LNCaP clone FGC (cell line): ENCODE measurements around the gene APOBEC3F.

Experiments used
- DNase-seq: peaks from one replicate; pipeline ENCODE4 v3.0.0-alpha.2; 2011; ENCODE audit warnings: low read depth
- H3K4me3 ChIP-seq: 2 replicates; pipeline ENCODE4 v1.5.1; 2011; ENCODE audit warnings: mild to moderate bottlenecking, low read depth, low read length, control low read depth
- TF ChIP-seq, protein P1 (sequence below): IDR thresholded peaks from 2 replicates; pipeline ENCODE4 v1.5.1; 2012; ENCODE audit warnings: mild to moderate bottlenecking; ENCODE audit not compliant: control insufficient read depth, insufficient read depth; ENCODE audit errors: extremely low read depth

The APOBEC3F gene

DNA sequence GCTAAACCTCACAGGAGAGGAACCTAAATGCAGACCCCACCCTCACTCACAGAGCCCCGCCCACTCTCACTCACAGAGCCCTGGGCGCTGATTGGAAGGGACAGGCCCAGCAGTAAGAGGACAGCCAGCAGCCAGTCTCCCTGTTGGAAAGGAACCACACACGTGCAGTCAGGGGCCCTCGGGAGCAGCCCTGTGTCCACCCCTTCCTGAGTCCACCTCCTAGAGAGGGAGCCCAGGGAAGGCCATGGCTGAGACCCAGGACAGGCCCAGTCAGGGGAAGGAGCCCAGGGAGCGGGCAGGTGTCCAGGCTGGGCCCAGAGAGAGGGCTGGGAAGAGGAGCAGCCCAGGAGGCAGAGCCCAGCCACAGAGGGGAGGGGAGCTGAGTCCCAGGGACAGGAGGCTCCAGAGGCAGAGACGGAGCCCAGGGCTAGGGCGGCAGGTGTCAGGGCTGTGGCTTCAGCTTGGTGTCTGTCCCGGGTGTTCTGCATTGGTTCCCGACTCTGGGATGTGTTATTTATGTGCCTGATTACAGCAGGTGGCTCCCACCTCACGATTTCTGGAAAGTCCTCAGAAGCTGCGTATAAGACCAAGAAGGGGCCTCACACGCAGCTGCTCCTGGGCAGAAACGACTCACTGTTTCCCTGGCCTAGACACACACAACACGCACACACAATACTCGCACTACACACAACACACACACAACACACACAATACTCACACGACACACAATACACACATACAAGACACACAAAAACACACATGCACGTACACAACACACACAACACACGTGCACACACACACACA is 47.4 kb downstream of the APOBEC3F start:
- DNase-seq: no peak
- TF ChIP-seq, protein P1, sequence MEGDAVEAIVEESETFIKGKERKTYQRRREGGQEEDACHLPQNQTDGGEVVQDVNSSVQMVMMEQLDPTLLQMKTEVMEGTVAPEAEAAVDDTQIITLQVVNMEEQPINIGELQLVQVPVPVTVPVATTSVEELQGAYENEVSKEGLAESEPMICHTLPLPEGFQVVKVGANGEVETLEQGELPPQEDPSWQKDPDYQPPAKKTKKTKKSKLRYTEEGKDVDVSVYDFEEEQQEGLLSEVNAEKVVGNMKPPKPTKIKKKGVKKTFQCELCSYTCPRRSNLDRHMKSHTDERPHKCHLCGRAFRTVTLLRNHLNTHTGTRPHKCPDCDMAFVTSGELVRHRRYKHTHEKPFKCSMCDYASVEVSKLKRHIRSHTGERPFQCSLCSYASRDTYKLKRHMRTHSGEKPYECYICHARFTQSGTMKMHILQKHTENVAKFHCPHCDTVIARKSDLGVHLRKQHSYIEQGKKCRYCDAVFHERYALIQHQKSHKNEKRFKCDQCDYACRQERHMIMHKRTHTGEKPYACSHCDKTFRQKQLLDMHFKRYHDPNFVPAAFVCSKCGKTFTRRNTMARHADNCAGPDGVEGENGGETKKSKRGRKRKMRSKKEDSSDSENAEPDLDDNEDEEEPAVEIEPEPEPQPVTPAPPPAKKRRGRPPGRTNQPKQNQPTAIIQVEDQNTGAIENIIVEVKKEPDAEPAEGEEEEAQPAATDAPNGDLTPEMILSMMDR: no peak
- no peak overlapping the region for H3K4me3 ChIP-seq

DNA sequence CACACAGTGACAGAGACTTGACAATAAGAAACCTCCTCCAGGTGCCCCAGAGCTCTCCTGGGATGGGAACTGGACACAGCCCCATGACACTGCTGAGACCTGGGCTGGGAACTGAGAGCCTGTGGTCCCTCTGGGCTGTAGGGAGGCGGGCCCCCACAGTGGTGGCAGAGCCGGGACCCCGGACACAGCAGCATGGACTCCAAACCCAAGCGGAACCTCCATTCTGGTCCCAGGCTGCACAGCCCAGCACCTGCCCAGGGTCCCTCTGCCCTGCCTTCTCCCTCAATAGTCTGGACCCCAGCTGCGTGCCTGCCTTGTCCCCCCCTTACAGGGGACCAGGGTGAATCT is 48.0 kb downstream of the APOBEC3F start:
- no peak for DNase-seq
- TF ChIP-seq, protein P1: no peak
- no peak overlapping the region for H3K4me3 ChIP-seq

DNA sequence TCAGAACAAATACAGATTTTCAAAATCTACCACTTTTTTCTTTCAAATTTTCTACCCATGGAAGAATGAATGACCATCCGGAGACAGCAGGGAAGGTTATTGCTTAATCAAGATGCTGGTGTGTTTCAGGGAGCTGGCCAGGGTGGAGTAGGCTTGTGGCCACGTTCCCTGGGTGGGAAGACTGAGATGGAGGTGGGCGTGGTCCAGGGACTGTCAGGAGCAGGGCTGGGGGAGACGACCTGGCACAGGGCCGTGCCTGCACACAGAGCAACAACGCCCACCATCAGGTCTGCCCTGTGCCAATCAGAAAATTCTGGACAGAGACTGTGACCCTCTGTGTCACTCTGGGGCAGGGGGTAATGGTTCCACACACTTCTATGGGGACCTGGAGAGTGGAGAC is 49.3 kb downstream of the APOBEC3F start:
- TF ChIP-seq, protein P1: no peak
- no peak for DNase-seq
- H3K4me3 ChIP-seq: no peak overlapping the region

DNA sequence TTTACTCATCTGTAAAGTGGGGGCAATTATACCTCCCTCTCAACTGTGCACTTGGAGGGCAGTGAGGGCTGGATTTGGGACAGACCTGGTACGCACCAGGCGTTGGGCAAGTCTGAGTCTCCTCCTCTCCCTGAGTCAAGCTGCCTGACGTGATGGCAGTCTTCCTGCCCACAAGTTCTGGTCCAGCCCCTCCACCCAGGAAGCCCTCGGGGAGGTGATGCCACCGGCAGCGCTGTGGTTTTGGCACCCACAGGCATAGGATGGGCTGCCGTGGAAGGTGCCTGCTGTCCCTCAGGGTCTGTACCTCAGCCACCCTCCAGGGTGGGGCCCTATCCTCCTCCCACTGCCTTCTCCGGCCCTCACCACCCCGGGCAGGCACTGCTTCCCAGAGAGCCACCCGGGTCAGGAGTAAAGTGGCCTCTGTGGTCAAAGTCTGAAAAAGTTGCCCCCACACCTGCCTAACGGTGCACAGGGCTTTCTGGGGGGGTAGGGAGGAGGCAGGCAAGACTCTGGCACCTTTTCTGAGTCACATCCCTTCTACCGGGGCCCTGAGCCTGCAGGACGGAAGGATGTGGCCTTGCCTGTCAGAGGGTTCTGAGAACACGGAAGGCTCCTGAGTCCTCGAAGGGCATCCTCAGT is 49.9 kb downstream of the APOBEC3F start:
- no peak overlapping the region for H3K4me3 ChIP-seq
- no peak for DNase-seq
- TF ChIP-seq, protein P1: no peak

DNA sequence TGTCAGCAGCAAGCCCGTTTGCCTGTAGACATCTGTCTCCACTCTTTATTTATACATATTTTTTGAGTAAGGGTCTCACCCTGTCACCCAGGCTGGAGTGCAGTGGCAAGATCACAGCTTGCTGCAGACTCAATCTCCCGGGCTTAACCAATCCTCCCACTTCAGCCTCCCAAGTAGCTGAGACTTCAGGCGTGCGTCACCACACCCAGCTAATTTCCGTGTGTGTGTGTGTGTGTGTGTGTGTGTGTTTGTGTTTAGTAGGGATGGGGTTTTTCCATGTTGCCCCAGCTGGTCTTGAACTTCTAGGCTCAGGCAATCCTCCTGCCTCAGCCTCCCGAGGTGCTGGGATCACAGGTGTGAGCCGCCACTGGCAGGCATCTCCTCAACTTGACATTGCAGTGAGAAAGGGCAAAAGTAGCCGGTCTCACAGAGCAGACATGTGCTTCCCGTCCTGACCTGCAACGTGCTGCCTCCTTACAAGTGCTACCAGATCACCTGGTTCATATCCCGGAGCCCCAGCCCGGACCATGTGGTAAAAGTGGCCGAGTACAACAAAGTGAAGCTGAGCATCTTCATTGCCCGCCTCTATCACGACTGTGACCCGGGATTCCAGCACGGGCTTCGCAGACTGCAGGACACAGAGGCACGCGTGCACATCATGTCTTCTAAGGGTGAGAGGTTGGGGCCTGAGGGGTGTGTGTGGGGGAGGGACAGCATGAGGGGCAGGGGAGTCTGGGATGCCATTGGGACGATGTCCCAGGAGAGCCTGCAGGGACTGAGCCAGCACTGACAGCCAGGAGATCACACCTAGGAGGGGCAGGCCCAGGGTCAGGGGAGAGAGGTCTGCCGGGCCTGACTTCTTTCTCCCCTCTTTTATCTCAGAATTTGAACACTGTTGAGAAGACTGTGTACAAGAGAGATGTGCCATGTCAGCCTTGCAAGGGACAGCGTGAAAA is 50.7 kb downstream of the APOBEC3F start:
- H3K4me3 ChIP-seq: no peak overlapping the region
- TF ChIP-seq, protein P1: no peak
- no peak for DNase-seq

DNA sequence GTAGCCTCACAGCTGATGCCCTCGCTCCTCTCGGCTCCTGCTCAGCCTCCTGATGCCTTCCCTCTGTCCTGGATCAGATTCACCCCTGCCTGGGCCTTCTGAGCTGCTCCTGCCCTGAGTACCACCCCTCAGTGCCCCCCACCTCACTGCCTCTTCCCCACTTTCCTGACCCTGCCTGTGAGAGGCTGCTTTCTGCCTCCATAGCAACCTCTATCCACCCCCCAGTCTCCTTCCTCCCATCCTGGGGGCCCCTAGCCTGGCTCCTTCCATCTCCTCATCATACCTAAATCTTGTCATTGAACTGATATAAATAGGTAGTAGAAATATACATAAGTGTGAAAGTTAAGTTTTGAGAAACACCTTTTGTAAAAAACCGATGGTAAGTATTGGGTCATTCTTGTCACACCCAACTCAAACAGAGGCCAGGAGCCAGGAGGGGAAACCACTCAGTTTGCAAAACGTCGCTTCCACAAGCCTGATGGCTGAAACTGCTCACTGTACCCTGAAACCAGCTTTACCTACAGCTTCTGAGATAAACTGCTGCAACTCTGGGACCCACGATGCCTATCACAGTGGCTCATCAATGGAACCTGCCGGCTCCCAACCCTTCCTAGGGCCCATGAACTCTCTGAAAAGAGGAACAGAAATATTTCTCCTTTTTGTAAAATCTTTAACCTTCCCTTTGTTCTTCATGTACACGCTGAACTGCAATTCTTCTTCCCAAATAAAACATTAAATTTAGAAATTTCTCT is 51.6 kb downstream of the APOBEC3F start:
- TF ChIP-seq, protein P1: no peak
- no peak overlapping the region for H3K4me3 ChIP-seq
- DNase-seq: no peak
